Astrocyte (in vitro differentiated cells and primary cell): Measurements from ENCODE around the gene SPAG5. TPM values are rescaled to one million over a fixed set of nuclear protein-coding genes. Genes with fewer than 3 reads are reported as not detected.

Experiments used
- DNase-seq: peaks from one replicate; pipeline ENCODE4 v3.0.0-alpha.2; 2010; ENCODE audit warnings: low read depth
- FAIRE-seq: peaks from 2 replicates; lab custom pipeline; 2011; peaks lifted over from hg19 to GRCh38; lab: Jason Lieb, UNC
- H2AFZ ChIP-seq: 2 replicates; pipeline ENCODE4 v1.6.0; 2012; ENCODE audit warnings: low read depth, low read length, inconsistent platforms
- H3K27ac ChIP-seq: 2 replicates; pipeline ENCODE4 v1.5.1; 2011; ENCODE audit warnings: low read depth, low read length, inconsistent platforms
- H3K27me3 ChIP-seq: 2 replicates; pipeline ENCODE4 v1.6.0; 2011; ENCODE audit warnings: low read length, inconsistent platforms; ENCODE audit not compliant: insufficient read depth
- H3K36me3 ChIP-seq: 2 replicates; pipeline ENCODE4 v1.5.1; 2011; ENCODE audit warnings: low read length, inconsistent platforms; ENCODE audit not compliant: insufficient read depth
- H3K4me1 ChIP-seq: 2 replicates; pipeline ENCODE4 v1.5.1; 2011; ENCODE audit warnings: low read length, inconsistent platforms; ENCODE audit not compliant: insufficient read depth
- H3K4me2 ChIP-seq: 2 replicates; pipeline ENCODE4 v1.6.0; 2012; ENCODE audit warnings: low read length, inconsistent platforms
- H3K4me3 ChIP-seq: 2 replicates; pipeline ENCODE4 v1.5.1; 2011; ENCODE audit warnings: low read depth, mild to moderate bottlenecking, low read length, inconsistent platforms; ENCODE audit not compliant: insufficient read depth
- H3K79me2 ChIP-seq: 2 replicates; pipeline ENCODE4 v1.6.0; 2012; ENCODE audit warnings: mild to moderate bottlenecking, low read length, inconsistent platforms; ENCODE audit not compliant: insufficient read depth
- H3K9ac ChIP-seq: 2 replicates; pipeline ENCODE4 v1.6.0; 2012; ENCODE audit warnings: mild to moderate bottlenecking, low read length, inconsistent platforms
- H3K9me3 ChIP-seq: 2 replicates; pipeline ENCODE4 v1.5.1; 2012; ENCODE audit warnings: low read depth, mild to moderate bottlenecking, low read length, inconsistent platforms; ENCODE audit not compliant: insufficient read depth
- H4K20me1 ChIP-seq: 2 replicates; pipeline ENCODE4 v1.6.0; 2012; ENCODE audit warnings: low read length, inconsistent platforms; ENCODE audit not compliant: insufficient read depth
- H3K27ac Mint-ChIP-seq: one replicate; pipeline ENCODE4 v1.8.0; 2021; ENCODE audit warnings: mild to moderate bottlenecking, mixed read lengths; ENCODE audit not compliant: unreplicated experiment
- H3K27me3 Mint-ChIP-seq: one replicate; pipeline ENCODE4 v1.8.0; 2021; ENCODE audit warnings: low read depth, mixed read lengths; ENCODE audit not compliant: unreplicated experiment
- H3K36me3 Mint-ChIP-seq: one replicate; pipeline ENCODE4 v1.8.0; 2021; ENCODE audit warnings: low read depth, mixed read lengths; ENCODE audit not compliant: unreplicated experiment
- H3K4me1 Mint-ChIP-seq: one replicate; pipeline ENCODE4 v1.8.0; 2021; ENCODE audit warnings: low read depth, mixed read lengths; ENCODE audit not compliant: unreplicated experiment
- H3K4me3 Mint-ChIP-seq: one replicate; pipeline ENCODE4 v1.8.0; 2021; ENCODE audit warnings: mild to moderate bottlenecking, moderate library complexity, mixed read lengths; ENCODE audit not compliant: unreplicated experiment
- H3K9me3 Mint-ChIP-seq: one replicate; pipeline ENCODE4 v1.8.0; 2021; ENCODE audit warnings: mild to moderate bottlenecking, mixed read lengths; ENCODE audit not compliant: unreplicated experiment
- CTCF ChIP-seq: IDR thresholded peaks from 2 replicates; pipeline ENCODE4 v1.5.1; 2011; ENCODE audit warnings: low read depth, mild to moderate bottlenecking, inconsistent platforms, low read length, moderate library complexity; ENCODE audit not compliant: insufficient read depth
- EZH2 ChIP-seq: IDR thresholded peaks from 2 replicates; pipeline ENCODE4 v1.6.1; 2012; ENCODE audit warnings: mild to moderate bottlenecking, low read length, inconsistent platforms; ENCODE audit not compliant: insufficient read depth
- total RNA-seq: library from RNA; stranded (reverse); gene quantifications from 2 replicates; pipeline ENCODE4 v1.2.1, GENCODE V29; 2021

The SPAG5 gene
- total RNA-seq, 1 donor from 2014 or later: 8.7 TPM

- Histone ChIP-seq H3K9me3 (no peaks in the 10 kb centered on the region), H3K27ac (no peak overlapping the region), H3K36me3 (peaks cover 44% of the 10 kb centered on the region), H3K4me3 (no peak overlapping the region), H3K4me1 (no peaks in the 10 kb centered on the region), H3K79me2 (no peaks in the 10 kb centered on the region), H2AFZ (no peak overlapping the region), H3K4me2 (no peak overlapping the region), H4K20me1 (no peaks in the 10 kb centered on the region), H3K9ac (no peak overlapping the region), H3K27me3 (no peaks in the 10 kb centered on the region)
- Mint-ChIP-seq H3K36me3 (peaks cover 19% of the 10 kb centered on the region), H3K27me3 (peaks cover 5% of the 10 kb centered on the region), H3K4me3 (no peak overlapping the region), H3K4me1 (no peaks in the 10 kb centered on the region), H3K27ac (no peak overlapping the region), H3K9me3 (no peaks in the 10 kb centered on the region)
- DNase-seq: no peak
- TF ChIP-seq CTCF (no peak), EZH2 (no peak)
- FAIRE-seq: no peak
Measured at GRCh38 chr17:28585851-28586250, 13.0 kb downstream of the SPAG5 start.

GRCh38 chr17:28584434-28584833 is 14.4 kb downstream of the SPAG5 start:
- DNase-seq (no peak), FAIRE-seq (no peak)
- H3K36me3 ChIP-seq: peaks cover 47% of the 10 kb centered on the region
- no peaks in the 10 kb centered on the region for H4K20me1 ChIP-seq
- H3K9me3 Mint-ChIP-seq: no peaks in the 10 kb centered on the region
- no peak overlapping the region for H3K4me3 ChIP-seq
- peaks cover 5% of the 10 kb centered on the region for H3K27me3 Mint-ChIP-seq
- no peak overlapping the region for H3K4me3 Mint-ChIP-seq
- H3K4me1 ChIP-seq: no peaks in the 10 kb centered on the region
- no peaks in the 10 kb centered on the region for H3K79me2 ChIP-seq
- no peaks in the 10 kb centered on the region for H3K9me3 ChIP-seq
- H3K4me2 ChIP-seq: no peak overlapping the region
- H3K4me1 Mint-ChIP-seq: no peaks in the 10 kb centered on the region
- H3K27ac Mint-ChIP-seq: no peak overlapping the region
- TF ChIP-seq CTCF (no peak), EZH2 (no peak)
- H3K27ac ChIP-seq: no peak overlapping the region
- no peak overlapping the region for H2AFZ ChIP-seq
- no peak overlapping the region for H3K9ac ChIP-seq
- H3K27me3 ChIP-seq: no peaks in the 10 kb centered on the region
- H3K36me3 Mint-ChIP-seq: peaks cover 24% of the 10 kb centered on the region

GRCh38 chr17:28582513-28582912 is 16.3 kb downstream of the SPAG5 start:
- H3K36me3 Mint-ChIP-seq: peaks cover 28% of the 10 kb centered on the region
- no peak for FAIRE-seq

More at GRCh38 chr17:28582513-28582912, 16.3 kb downstream of the SPAG5 start:
- TF ChIP-seq CTCF (no peak), EZH2 (no peak)
- Mint-ChIP-seq H3K4me1 (no peaks in the 10 kb centered on the region), H3K9me3 (no peaks in the 10 kb centered on the region), H3K27ac (no peak overlapping the region), H3K27me3 (peaks cover 5% of the 10 kb centered on the region), H3K4me3 (no peak overlapping the region)
- Histone ChIP-seq H3K27ac (no peak overlapping the region), H3K36me3 (peaks cover 60% of the 10 kb centered on the region), H3K4me3 (no peak overlapping the region), H3K4me2 (no peak overlapping the region), H3K9me3 (no peaks in the 10 kb centered on the region), H3K9ac (no peak overlapping the region), H4K20me1 (no peaks in the 10 kb centered on the region), H2AFZ (no peak overlapping the region), H3K79me2 (no peaks in the 10 kb centered on the region), H3K4me1 (no peaks in the 10 kb centered on the region), H3K27me3 (no peaks in the 10 kb centered on the region)
- DNase-seq: no peak
